Fibroblast of lung (primary cell): ENCODE data around the gene PNKP. TPM values are rescaled to one million over a fixed set of nuclear protein-coding genes. Genes with fewer than 3 reads are reported as not detected.

Experiments used
- DNase-seq, 2 donors: peaks; one replicate each; pipeline versions ENCODE4 v3.0.0 to v3.0.0-alpha.2; 2010; ENCODE audit warnings: low read depth in 2 of 2
- H2AFZ ChIP-seq: 2 replicates; pipeline ENCODE4 v1.5.1; 2012; ENCODE audit warnings: low read length, control low read depth, inconsistent platforms
- H3K27ac ChIP-seq: 2 replicates; pipeline ENCODE4 v1.5.1; 2011; ENCODE audit warnings: low read length, control low read depth; ENCODE audit not compliant: insufficient read depth
- H3K27me3 ChIP-seq: 2 replicates; pipeline ENCODE4 v1.5.1; 2011; ENCODE audit warnings: mild to moderate bottlenecking, low read length; ENCODE audit not compliant: control insufficient read depth, insufficient read depth
- H3K36me3 ChIP-seq: 2 replicates; pipeline ENCODE4 v1.5.1; 2011; ENCODE audit warnings: low read length; ENCODE audit not compliant: control insufficient read depth, insufficient read depth
- H3K4me1 ChIP-seq: 2 replicates; pipeline ENCODE4 v1.5.1; 2011; ENCODE audit warnings: low read length; ENCODE audit not compliant: control insufficient read depth, insufficient read depth; ENCODE audit errors: extremely low read depth
- H3K4me2 ChIP-seq: 2 replicates; pipeline ENCODE4 v1.5.1; 2011; ENCODE audit warnings: low read length, control low read depth; ENCODE audit not compliant: insufficient read depth; ENCODE audit errors: extremely low read depth
- H3K4me3 ChIP-seq, 4 experiments: fragments of 200-600 bp in 1 of 4; sonication (generic) in 1 of 4; replicated peaks in 1 of 4; 2 replicates each; pipeline ENCODE4 v1.5.1; 2011 to 2016; ENCODE audit warnings: low read length in 4 of 4, low read depth in 3 of 4, mild to moderate bottlenecking in 3 of 4, control low read depth in 2 of 4, inconsistent platforms in 1 of 4, mixed read lengths in 1 of 4; ENCODE audit not compliant: insufficient read depth in 1 of 4; ENCODE audit errors: control extremely low read depth in 1 of 4
- H3K79me2 ChIP-seq: 2 replicates; pipeline ENCODE4 v1.5.1; 2012; ENCODE audit warnings: mild to moderate bottlenecking, low read length, inconsistent platforms; ENCODE audit not compliant: control insufficient read depth, insufficient read depth
- H3K9ac ChIP-seq: 2 replicates; pipeline ENCODE4 v1.5.1; 2011; ENCODE audit warnings: mild to moderate bottlenecking, low read length, control low read depth; ENCODE audit not compliant: insufficient read depth
- H3K9me3 ChIP-seq: 2 replicates; pipeline ENCODE4 v1.5.1; 2012; ENCODE audit warnings: low read depth, low read length; ENCODE audit not compliant: control insufficient read depth, insufficient read depth
- H4K20me1 ChIP-seq: 2 replicates; pipeline ENCODE4 v1.5.1; 2011; ENCODE audit warnings: low read length; ENCODE audit not compliant: control insufficient read depth, insufficient read depth; ENCODE audit errors: extremely low read depth
- CTCF ChIP-seq, 2 donors: IDR thresholded peaks in 1 of 2; conservative IDR thresholded peaks in 1 of 2; 1 replicate in 1 of 2; 2 replicates in 1 of 2; pipeline ENCODE4 v1.5.1; 2011 to 2012; ENCODE audit warnings: low read length in 2 of 2, control low read depth in 1 of 2, inconsistent platforms in 1 of 2, low read depth in 1 of 2, mild to moderate bottlenecking in 1 of 2
- EZH2 ChIP-seq: IDR thresholded peaks from 2 replicates; pipeline ENCODE4 v1.5.1; 2012; ENCODE audit warnings: low read length, control low read depth, mild to moderate bottlenecking; ENCODE audit errors: missing control alignments
- polyA plus RNA-seq, 2 donors: library from polyadenylated mRNA; depleted of rRNA in 1 of 2; stranded (reverse) in 1 of 2; unstranded in 1 of 2; fragments of >200 nt; gene quantifications; 2 replicates each; pipeline ENCODE4 v1.2.1, GENCODE V29; 2011 to 2012; ENCODE audit warnings: missing spikeins in 1 of 2
- total RNA-seq: library from RNA; depleted of rRNA; stranded (reverse); fragments of >200 nt; gene quantifications from 2 replicates; pipeline ENCODE4 v1.2.1, GENCODE V29; 2014

PNKP gene
- total and polyA plus RNA-seq, 2 donors (not counting 1 experiment from before 2014, with no cell fraction given), result 11.0 to 32.9 TPM

GRCh38 chr19:49862391-49863253, 4.8 kb downstream of the PNKP start:
- Histone ChIP-seq H4K20me1 (no peaks in the 10 kb centered on the region), H3K9me3 (no peaks in the 10 kb centered on the region), H3K27me3 (no peaks in the 10 kb centered on the region), H3K4me2 (no peak overlapping the region), H3K79me2 (peaks cover 24% of the 10 kb centered on the region), H3K4me3 (no peak overlapping the region), H3K27ac (no peak overlapping the region), H3K36me3 (peaks cover 45% of the 10 kb centered on the region), H2AFZ (no peak overlapping the region), H3K4me1 (peaks cover 16% of the 10 kb centered on the region), H3K9ac (no peak overlapping the region)
- TF ChIP-seq CTCF (conservative IDR thresholded peaks at IDR 0.05 in 1 of 2, IDR thresholded peaks at IDR 0.05 in 1 of 2; ENCODE audit: low read depth in 1 of 2, low read length in 2 of 2) (peak in 1 of 2 donors; percentile 11), EZH2 (no peak)
- DNase-seq, result no peak

- peaks cover 22% of the 10 kb centered on the region for H3K79me2 ChIP-seq
- H4K20me1 ChIP-seq, result no peaks in the 10 kb centered on the region
- peaks cover 16% of the 10 kb centered on the region for H3K4me1 ChIP-seq
- no peaks in the 10 kb centered on the region for H3K9me3 ChIP-seq
- no peaks in the 10 kb centered on the region for H3K27me3 ChIP-seq
- TF ChIP-seq EZH2 (no peak), CTCF (conservative IDR thresholded peaks at IDR 0.05 in 1 of 2, IDR thresholded peaks at IDR 0.05 in 1 of 2; ENCODE audit: low read depth in 1 of 2, low read length in 2 of 2) (no peak)
- no peak overlapping the region for H2AFZ ChIP-seq
- H3K9ac ChIP-seq, result no peak overlapping the region
- no peak overlapping the region for H3K4me2 ChIP-seq
- no peak overlapping the region for H3K27ac ChIP-seq
- H3K4me3 ChIP-seq, result no peak overlapping the region
- H3K36me3 ChIP-seq, result peaks cover 51% of the 10 kb centered on the region
- DNase-seq, result no peak
These were observed 5.6 kb downstream of the PNKP start for GRCh38 chr19:49861541-49862378.

GRCh38 chr19:49861107-49861506, 6.3 kb downstream of the PNKP start:
- H3K36me3 ChIP-seq, result peaks cover 52% of the 10 kb centered on the region
- peaks cover 16% of the 10 kb centered on the region for H3K79me2 ChIP-seq
- TF ChIP-seq EZH2 (no peak), CTCF (conservative IDR thresholded peaks at IDR 0.05 in 1 of 2, IDR thresholded peaks at IDR 0.05 in 1 of 2; ENCODE audit: low read depth in 1 of 2, low read length in 2 of 2) (no peak)
- H3K4me3 ChIP-seq, result no peak overlapping the region
- H2AFZ ChIP-seq, result no peak overlapping the region
- H4K20me1 ChIP-seq, result no peaks in the 10 kb centered on the region
- no peak overlapping the region for H3K4me2 ChIP-seq
- no peaks in the 10 kb centered on the region for H3K9me3 ChIP-seq
- no peak overlapping the region for H3K27ac ChIP-seq
- H3K4me1 ChIP-seq, result peaks cover 10% of the 10 kb centered on the region
- DNase-seq, result peak in 1 of 2 donors; percentile 57
- no peaks in the 10 kb centered on the region for H3K27me3 ChIP-seq
- H3K9ac ChIP-seq, result no peak overlapping the region
